D341Med (cell line): Measurements from ENCODE around the gene FXYD7.
"Not testable (repeated sequence)": the region's sequence is repeated elsewhere in the genome, so short reads cannot be mapped to it uniquely, and the experiment has no call there.

ENCODE experiments used
- DNase-seq: peaks from one replicate; pipeline ENCODE4 v3.0.0; 2012; ENCODE audit warnings: low spot score

FXYD7 gene, protein sequence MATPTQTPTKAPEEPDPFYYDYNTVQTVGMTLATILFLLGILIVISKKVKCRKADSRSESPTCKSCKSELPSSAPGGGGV

GRCh38 chr19:35143231-35143715, at the start of gene FXYD7:
FXYD7 (plus strand) TSS chr19:35143255; CDS start chr19:35143334, 79 bp downstream.
- DNase-seq: no peak

DNA sequence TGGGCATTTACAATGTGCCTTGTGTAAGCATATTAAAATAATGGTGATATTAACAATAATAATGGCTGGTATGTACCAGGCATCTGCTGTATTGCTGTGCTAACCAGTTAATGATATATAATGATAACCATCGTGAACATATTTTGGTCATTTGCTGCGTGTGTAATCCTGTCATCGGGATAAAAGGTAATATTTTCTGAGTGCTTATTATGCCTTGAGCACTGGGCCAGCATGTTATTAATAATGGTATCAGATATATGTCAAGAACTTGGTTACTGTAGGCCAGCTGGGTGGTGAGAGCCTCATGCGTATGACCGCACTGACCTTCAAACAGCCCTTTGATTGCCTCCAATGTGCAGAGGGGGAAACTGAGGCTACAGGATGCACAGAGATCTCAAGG, 49.6 kb upstream of the FXYD7 start:
- DNase-seq: no peak

DNA sequence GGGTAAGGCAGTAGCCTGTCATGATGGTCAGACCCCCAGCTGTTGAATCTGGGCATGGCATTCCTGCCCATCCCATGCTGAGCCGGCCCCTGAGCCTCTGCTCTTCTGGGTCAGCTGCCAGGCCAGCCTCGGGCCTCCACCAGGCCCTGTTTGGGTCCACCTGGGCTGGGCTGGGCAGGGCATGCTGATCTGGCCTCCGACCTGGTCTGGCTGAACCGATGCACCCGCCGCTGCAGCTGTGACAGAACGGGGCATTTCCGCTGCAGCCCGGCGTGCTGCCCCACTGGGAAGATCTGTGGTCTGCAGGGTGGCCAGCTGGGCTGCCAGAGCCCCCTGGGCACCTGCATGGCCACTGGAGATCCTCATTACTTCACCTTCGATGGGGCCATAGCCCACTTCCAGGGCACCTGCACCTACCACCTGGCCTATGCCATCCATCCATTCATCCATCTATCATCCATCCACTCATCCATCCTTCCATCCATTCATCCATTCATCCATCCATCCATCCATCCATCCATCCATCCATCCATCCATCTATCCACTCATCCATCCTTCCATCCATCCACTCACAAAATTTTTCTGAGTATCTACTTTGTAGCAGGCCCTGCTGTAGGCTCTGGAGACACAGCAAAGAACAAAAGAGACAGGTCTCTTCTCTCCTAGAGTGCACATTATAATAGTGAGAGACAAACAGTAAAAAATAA, 49.0 kb upstream of the FXYD7 start:
- no peak for DNase-seq

DNA sequence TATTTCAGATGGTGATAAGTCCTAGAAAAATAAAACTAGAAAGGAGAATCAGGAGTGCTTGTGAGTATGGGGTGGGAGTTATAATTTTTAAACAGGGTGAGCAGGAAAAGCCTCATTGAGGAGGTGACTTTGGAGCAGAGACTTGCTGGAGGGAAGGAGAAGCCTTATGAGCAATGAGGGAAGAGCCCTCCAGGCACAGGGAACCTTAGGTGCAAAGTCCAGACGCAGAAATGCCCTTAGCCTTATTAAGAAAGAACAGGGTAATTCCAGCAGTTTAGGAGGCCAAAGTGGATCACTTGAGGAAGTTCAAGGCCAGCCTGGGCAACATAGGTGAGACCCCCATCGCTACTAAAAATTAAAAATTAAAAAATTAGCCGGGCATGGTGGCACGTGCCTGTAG, 48.4 kb upstream of the FXYD7 start:
- DNase-seq: no peak

- DNase-seq: no peak
Measured at GRCh38 chr19:35095667-35096368, 47.2 kb upstream of the FXYD7 start.

- DNase-seq: no peak
Measured at GRCh38 chr19:35098413-35099049, 44.5 kb upstream of the FXYD7 start.

DNA sequence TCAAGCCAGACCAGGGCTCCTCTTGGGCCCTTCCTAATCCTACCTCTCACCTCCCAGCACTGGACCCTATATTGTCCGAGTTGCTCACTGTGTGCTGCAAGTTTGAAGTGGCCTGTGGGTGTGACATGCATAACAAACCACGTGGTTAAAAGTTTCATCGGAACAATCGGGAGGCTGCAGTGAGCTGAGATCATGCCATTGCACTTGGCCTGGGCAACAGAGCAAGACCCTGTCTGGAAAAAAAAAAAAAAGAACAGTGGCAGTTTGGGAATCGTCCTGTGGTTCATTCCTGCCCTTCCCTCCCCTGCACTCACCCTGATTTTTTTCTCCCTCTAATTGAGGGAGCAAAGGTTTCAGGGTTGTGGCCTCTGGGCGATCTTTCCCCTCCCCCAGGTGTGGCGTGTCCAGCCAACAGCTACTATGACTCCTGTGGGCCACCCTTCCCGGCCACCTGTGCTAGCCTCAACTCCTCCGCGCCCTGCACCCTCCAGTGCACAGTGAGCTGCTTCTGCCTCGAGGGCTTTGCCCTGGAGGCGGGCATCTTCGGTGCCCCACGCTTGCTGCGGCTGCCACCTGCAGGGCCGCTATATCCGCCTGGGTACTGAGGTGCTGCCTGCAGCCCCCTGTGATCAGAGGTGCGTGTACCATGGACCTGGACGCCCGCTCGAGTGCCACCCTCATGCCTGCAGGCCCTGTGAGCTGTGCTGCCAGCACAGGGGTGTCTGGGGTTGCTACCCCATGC, 43.7 kb upstream of the FXYD7 start:
- DNase-seq: no peak

GRCh38 chr19:35099897-35100275, 43.2 kb upstream of the FXYD7 start:
- DNase-seq: no peak

- DNase-seq: no peak
Measured at GRCh38 chr19:35100588-35101533, 42.2 kb upstream of the FXYD7 start.

- not testable (repeated sequence) for DNase-seq
Measured at GRCh38 chr19:35101949-35102348, 41.1 kb upstream of the FXYD7 start.

DNA sequence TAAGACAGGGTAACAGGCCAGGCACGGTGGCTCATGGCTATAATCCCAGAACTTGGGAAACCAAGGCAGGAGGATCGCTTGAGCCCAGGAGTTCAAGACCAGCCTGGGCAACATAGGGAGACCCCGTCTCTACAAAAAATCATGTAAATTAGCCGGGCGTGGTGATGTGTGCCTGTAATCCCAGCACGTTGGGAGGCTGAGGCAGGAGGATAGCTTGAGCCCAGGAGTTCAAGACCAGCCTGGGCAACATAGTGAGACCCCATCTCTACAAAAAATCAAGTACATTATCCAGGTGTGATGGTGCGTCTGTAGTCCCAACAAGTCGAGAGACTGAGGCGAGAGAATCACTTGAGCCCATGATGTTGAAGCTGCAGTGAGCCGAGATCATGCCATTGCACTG, 39.4 kb upstream of the FXYD7 start:
- DNase-seq: not testable (repeated sequence)

DNA sequence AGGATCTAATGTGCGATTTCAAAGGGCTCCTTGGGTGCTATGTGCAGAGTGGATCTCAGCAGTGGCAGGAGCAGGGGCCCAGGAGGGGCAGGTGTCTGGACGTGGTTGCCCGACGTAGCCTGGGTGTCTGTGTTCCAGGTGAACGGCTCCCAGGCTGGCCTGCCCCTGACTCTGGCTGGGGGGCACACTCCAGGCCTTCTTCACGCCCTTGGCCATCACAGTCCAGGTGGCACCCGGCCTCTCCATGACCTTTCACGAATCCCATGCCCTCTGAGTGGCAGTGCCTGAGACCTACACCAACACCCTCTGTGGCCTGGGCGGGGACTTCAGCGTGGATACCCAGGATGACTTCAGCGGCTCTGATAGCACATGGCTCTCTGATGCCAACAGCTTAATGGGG, 38.7 kb upstream of the FXYD7 start:
- peak; percentile 21 for DNase-seq

GRCh38 chr19:35105047-35105410, 38.0 kb upstream of the FXYD7 start:
- DNase-seq: no peak

DNA sequence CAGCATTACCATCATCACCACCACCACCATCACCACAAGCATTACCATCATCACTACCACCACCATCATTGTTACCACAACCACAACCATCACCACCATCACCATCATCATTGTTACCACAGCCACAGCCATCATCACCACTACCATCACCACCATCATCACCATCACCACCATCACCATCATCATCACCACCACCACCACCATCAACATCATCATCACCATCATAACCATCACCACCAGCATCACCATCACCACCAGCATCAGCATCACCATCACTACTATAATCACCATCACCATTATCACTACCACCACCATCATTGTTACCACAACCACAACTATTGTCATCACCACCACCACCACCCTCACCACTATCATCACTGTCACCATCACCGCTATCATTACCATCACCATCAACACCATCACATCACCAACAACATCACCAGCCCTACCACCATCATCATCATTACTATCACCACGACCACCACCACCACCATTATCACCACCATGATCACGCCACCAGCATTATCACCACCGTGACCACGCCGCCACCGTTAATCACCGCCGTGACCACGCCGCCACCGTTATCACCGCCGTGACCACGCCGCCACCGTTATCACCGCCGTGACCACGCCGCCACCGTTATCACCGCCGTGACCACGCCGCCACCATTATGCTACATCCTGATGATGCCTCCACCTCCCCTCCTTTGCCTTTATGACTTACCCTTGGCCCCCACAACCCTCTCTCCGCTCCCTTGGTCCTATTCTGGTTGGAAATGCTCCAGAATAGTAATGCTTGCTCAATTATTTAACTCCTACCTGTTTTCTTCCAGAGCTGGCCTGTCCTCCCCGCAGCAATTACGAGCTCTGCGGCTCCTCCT, 37.4 kb upstream of the FXYD7 start:
- no peak for DNase-seq

DNA sequence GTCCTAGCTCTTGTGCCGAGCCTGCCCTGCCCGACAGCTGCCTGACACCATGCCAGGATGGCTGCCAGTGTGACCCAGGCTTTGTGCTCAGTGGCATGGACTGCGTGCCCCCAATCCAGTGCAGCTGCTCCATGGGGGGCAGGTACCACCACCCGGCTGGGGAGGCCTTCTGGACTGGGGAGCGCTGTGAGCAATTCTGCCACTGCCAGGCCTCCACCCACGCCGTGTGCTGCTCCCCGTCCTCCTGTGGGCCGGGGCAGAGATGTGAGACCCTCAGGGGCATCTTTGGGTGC, 36.8 kb upstream of the FXYD7 start:
- DNase-seq: no peak

DNA sequence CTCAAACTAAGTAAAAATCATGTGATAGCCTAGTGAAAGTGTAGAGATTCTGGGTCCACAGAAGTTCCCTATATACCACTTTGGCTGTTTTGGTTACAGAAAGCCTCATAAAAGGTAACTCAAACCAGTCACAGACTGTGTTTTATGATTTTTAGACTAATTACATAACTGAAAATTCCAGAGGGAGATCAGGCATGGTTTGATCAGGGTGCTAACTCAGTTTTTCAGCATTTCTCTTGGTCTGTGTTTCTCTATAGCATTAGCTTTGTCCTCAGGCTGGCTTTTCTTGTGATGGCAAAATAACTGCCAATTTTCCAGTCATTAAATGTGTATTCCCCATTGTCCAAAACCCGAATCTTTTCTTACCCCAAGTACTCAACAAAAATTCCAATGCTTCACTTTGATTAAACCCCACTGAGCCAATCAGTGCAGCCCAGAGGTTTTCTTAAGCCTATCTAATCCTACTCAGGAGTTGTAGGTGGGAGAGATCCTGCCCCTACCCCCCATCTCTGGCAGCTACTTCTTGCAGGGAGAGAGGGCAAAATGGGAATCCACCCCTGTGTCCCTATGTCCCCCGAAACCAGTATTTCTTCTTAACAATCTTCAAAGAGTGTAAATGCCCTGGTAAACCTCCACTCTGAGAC, 36.0 kb upstream of the FXYD7 start:
- DNase-seq: no peak

GRCh38 chr19:35107545-35107944, 35.5 kb upstream of the FXYD7 start:
- DNase-seq: no peak

GRCh38 chr19:35108730-35109129, 34.3 kb upstream of the FXYD7 start:
- DNase-seq: no peak

GRCh38 chr19:35109395-35110112, 33.5 kb upstream of the FXYD7 start:
- DNase-seq: no peak
